ENCODE data around the gene GALNT17. TPM values are rescaled to one million over a fixed set of nuclear protein-coding genes. Genes with fewer than 3 reads are reported as not detected.

The GALNT17 gene
- total RNA-seq, 4 donors from 2014 or later: 4.4 to 33.8 (median 11.3) TPM

DNA sequence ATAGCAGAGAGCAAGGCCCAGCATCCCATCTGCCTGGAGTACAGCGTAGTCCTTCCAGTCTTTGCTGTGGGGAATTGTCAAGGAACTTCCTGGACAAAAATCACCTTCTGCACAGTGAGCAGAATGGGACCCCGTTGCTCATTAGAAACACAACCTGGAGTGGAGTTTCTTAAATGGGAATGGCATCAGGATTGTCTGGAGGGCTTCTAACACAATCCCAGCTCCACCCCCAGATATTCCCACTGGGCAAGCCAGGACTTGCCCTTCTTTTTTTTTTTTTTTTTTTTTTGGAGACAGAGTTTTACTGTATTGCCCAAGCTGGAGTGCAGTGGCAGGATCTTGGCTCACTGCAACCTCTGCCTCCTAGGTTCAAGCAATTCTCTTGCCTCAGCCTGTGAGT is 356.4 kb downstream of the GALNT17 start:
- no peaks in the 10 kb centered on the region for H3K36me3 ChIP-seq
- H3K27me3 ChIP-seq: no peaks in the 10 kb centered on the region
- TF ChIP-seq CTCF (IDR thresholded peaks at IDR 0.05) (no peak), POLR2A (IDR thresholded peaks at IDR 0.05) (no peak)
- H3K4me1 ChIP-seq: no peaks in the 10 kb centered on the region
- H3K27ac ChIP-seq: no peak overlapping the region
- H3K9me3 ChIP-seq: no peaks in the 10 kb centered on the region
- no peak for DNase-seq
- no peak overlapping the region for H3K4me3 ChIP-seq
- intact Hi-C loops (cut with DNase I; ENCODE audit: low total_unique reads): no loop called here

- no peak for TF ChIP-seq CTCF (IDR thresholded peaks at IDR 0.05)
- TF ChIP-seq POLR2A (IDR thresholded peaks at IDR 0.05): no peak
- H3K4me3 ChIP-seq: no peak overlapping the region
- H3K9me3 ChIP-seq: no peaks in the 10 kb centered on the region
- peak in 1 of 2 donors; percentile 31 for DNase-seq
- peak overlapping the region; percentile 2 to 31 for H3K27ac ChIP-seq
- intact Hi-C loops (cut with DNase I; ENCODE audit: low total_unique reads): no loop called here
- no peaks in the 10 kb centered on the region for H3K27me3 ChIP-seq
- no peaks in the 10 kb centered on the region for H3K4me1 ChIP-seq
- H3K36me3 ChIP-seq: no peaks in the 10 kb centered on the region
Measured at GRCh38 chr7:71491336-71491735, 359.4 kb downstream of the GALNT17 start.

- H3K27me3 ChIP-seq: no peaks in the 10 kb centered on the region
- no peak overlapping the region for H3K4me3 ChIP-seq
- intact Hi-C loops (cut with DNase I; ENCODE audit: low total_unique reads): no loop called here
- H3K9me3 ChIP-seq: no peaks in the 10 kb centered on the region
- no peak for DNase-seq
- no peak for TF ChIP-seq POLR2A (IDR thresholded peaks at IDR 0.05)
- H3K4me1 ChIP-seq: no peaks in the 10 kb centered on the region
- no peak overlapping the region for H3K27ac ChIP-seq
- no peaks in the 10 kb centered on the region for H3K36me3 ChIP-seq
Measured at GRCh38 chr7:71495828-71496227, 363.9 kb downstream of the GALNT17 start.

GRCh38 chr7:71497256-71497946 is 365.5 kb downstream of the GALNT17 start:
- peak; percentile 29 to 35 for DNase-seq
- Histone ChIP-seq H3K27me3 (no peaks in the 10 kb centered on the region), H3K27ac (peak overlapping the region; percentile 64 to 79), H3K9me3 (no peaks in the 10 kb centered on the region), H3K4me3 (no peak overlapping the region), H3K4me1 (no peaks in the 10 kb centered on the region), H3K36me3 (no peaks in the 10 kb centered on the region)
- TF ChIP-seq POLR2A (IDR thresholded peaks at IDR 0.05) (no peak), CTCF (IDR thresholded peaks at IDR 0.05) (no peak)
- intact Hi-C loops (cut with DNase I; ENCODE audit: low total_unique reads): no loop called here

GRCh38 chr7:71498381-71498780 is 366.4 kb downstream of the GALNT17 start:
- Histone ChIP-seq H3K27ac (peak overlapping the region; percentile 64 to 79), H3K4me1 (no peaks in the 10 kb centered on the region), H3K36me3 (no peaks in the 10 kb centered on the region), H3K4me3 (no peak overlapping the region), H3K9me3 (no peaks in the 10 kb centered on the region), H3K27me3 (no peaks in the 10 kb centered on the region)
- intact Hi-C loops (cut with DNase I; ENCODE audit: low total_unique reads): no loop called here
- no peak for TF ChIP-seq POLR2A (IDR thresholded peaks at IDR 0.05)
- TF ChIP-seq CTCF (IDR thresholded peaks at IDR 0.05): no peak
- DNase-seq: no peak

Data from uterus (tissue), 4 donors.